Peyer's patch (tissue), 4 donors: ENCODE data around the gene PKP1. TPM values are rescaled to one million over a fixed set of nuclear protein-coding genes. Genes with fewer than 3 reads are reported as not detected.

Source experiments
- DNase-seq, 3 donors: peaks; one replicate each; pipeline ENCODE4 v3.0.0-alpha.2; 2017 to 2019
- H3K27ac ChIP-seq, 4 donors: fragments of 200-600 bp; sonication (generic); one replicate each; pipeline ENCODE4 v1.5.1; 2016 to 2019
- H3K27me3 ChIP-seq, 2 donors: fragments of 200-600 bp; sonication (generic); one replicate each; pipeline ENCODE4 v1.5.1; 2019
- H3K36me3 ChIP-seq, 3 donors: fragments of 200-600 bp; sonication (generic); one replicate each; pipeline ENCODE4 v1.5.1; 2016 to 2019
- H3K4me1 ChIP-seq, 4 donors: fragments of 200-600 bp; sonication (generic); one replicate each; pipeline ENCODE4 v1.5.1; 2016 to 2019
- H3K4me3 ChIP-seq, 4 donors: fragments of 200-600 bp; sonication (generic); 1 replicate in 3 of 4; 2 replicates in 1 of 4; pipeline ENCODE4 v1.5.1; 2016 to 2019; ENCODE audit warnings: mild to moderate bottlenecking in 1 of 4
- H3K9me3 ChIP-seq, 4 donors: fragments of 200-600 bp; sonication (generic); one replicate each; pipeline ENCODE4 v1.5.1; 2016 to 2019; ENCODE audit warnings: mild to moderate bottlenecking in 1 of 4
- CTCF ChIP-seq, 6 experiments: fragments of 450-650 bp in 4 of 6; fragments of 200-600 bp in 2 of 6; sonication (generic) in 1 of 6; IDR thresholded peaks; one replicate each; pipeline ENCODE4 v1.5.1; 2017 to 2019; ENCODE audit warnings: antibody characterized with exemption in 6 of 6, mild to moderate bottlenecking in 3 of 6, moderate library complexity in 1 of 6
- POLR2A ChIP-seq, 2 donors: fragments of 450-650 bp; IDR thresholded peaks; one replicate each; pipeline ENCODE4 v1.5.1; 2017; ENCODE audit warnings: antibody characterized with exemption in 2 of 2, mild to moderate bottlenecking in 2 of 2, moderate library complexity in 2 of 2
- total RNA-seq, 4 donors: library from RNA; depleted of rRNA; stranded (reverse); fragments of >200 nt; gene quantifications; one replicate each; pipeline ENCODE4 v1.1.0, GENCODE V29; 2016

The PKP1 gene
- total RNA-seq, 4 donors from 2014 or later: 0.54 to 11.6 (median 1.4) TPM

DNA sequence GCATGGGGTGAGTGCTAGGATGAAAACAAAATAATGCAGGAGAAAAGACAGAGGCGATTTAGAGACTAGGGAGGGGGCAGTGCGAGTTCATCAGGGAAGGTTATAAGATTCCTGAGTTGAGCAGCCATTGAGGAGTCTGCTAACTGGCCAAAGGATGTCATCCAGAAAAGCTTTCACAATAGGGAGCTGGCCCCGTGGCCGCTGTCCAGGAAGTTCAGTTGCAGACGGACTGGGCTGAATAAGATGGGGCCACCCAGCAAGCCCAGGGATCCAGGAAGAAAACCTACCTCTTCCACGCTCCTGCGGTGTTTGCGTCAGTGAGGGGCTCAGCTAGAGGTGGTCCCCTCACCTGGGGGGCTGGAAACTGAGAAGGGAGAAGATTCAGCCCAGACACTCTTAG lies 4.0 kb upstream of the PKP1 start:
- no peak for DNase-seq
- peaks cover 0 to 16% (median 2%) of the 10 kb centered on the region in 4 donors for H3K4me1 ChIP-seq
- TF ChIP-seq CTCF (IDR thresholded peaks at IDR 0.05) (no peak), POLR2A (IDR thresholded peaks at IDR 0.05) (no peak)
- no peak overlapping the region for H3K27ac ChIP-seq
- no peak overlapping the region for H3K4me3 ChIP-seq
- H3K9me3 ChIP-seq: no peaks in the 10 kb centered on the region
- no peaks in the 10 kb centered on the region for H3K36me3 ChIP-seq
- peaks cover 0 to 8% of the 10 kb centered on the region in 2 donors for H3K27me3 ChIP-seq

DNA sequence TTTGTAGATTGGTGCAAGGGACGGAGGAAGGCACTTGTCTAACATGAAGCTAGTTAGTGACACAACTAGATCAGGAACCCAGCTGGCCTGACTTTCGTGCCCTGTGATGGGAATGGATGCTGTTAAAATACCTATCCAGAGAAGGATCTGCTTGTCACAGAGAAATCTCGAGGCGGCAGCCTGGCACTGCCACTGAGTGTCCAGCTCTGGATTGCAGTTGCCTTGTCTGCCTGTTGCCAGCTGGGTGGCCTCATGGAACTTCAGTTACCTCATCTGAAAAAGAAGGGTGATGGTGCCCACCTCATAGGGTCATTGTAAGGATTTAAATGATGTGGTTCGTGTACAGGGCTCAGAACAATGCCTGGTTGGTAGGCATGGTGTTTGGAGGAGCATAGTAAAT lies 2.4 kb upstream of the PKP1 start:
- no peaks in the 10 kb centered on the region for H3K36me3 ChIP-seq
- H3K27ac ChIP-seq: no peak overlapping the region
- peaks cover 0 to 12% (median 0%) of the 10 kb centered on the region in 4 donors for H3K4me1 ChIP-seq
- H3K4me3 ChIP-seq: no peak overlapping the region
- H3K9me3 ChIP-seq: no peaks in the 10 kb centered on the region
- no peak for DNase-seq
- peaks cover 0 to 9% of the 10 kb centered on the region in 2 donors for H3K27me3 ChIP-seq
- TF ChIP-seq POLR2A (IDR thresholded peaks at IDR 0.05): no peak
- TF ChIP-seq CTCF (IDR thresholded peaks at IDR 0.05): no peak

- H3K4me1 ChIP-seq: peaks cover 0 to 9% (median 0%) of the 10 kb centered on the region in 4 donors
- no peak for DNase-seq
- no peak overlapping the region for H3K4me3 ChIP-seq
- peaks cover 0 to 9% of the 10 kb centered on the region in 2 donors for H3K27me3 ChIP-seq
- H3K9me3 ChIP-seq: no peaks in the 10 kb centered on the region
- no peak overlapping the region for H3K27ac ChIP-seq
- no peaks in the 10 kb centered on the region for H3K36me3 ChIP-seq
- TF ChIP-seq CTCF (IDR thresholded peaks at IDR 0.05): no peak
- TF ChIP-seq POLR2A (IDR thresholded peaks at IDR 0.05): no peak
These were observed 1.7 kb upstream of the PKP1 start for GRCh38 chr1:201281573-201281972.

GRCh38 chr1:201282216-201282615 lies 1.1 kb upstream of the PKP1 start:
- H3K4me1 ChIP-seq: peaks cover 0 to 9% (median 0%) of the 10 kb centered on the region in 4 donors
- no peaks in the 10 kb centered on the region for H3K36me3 ChIP-seq
- no peaks in the 10 kb centered on the region for H3K9me3 ChIP-seq
- no peak for DNase-seq
- H3K27ac ChIP-seq: no peak overlapping the region
- TF ChIP-seq CTCF (IDR thresholded peaks at IDR 0.05) (no peak), POLR2A (IDR thresholded peaks at IDR 0.05) (no peak)
- peaks cover 0 to 9% of the 10 kb centered on the region in 2 donors for H3K27me3 ChIP-seq
- H3K4me3 ChIP-seq: no peak overlapping the region

DNA sequence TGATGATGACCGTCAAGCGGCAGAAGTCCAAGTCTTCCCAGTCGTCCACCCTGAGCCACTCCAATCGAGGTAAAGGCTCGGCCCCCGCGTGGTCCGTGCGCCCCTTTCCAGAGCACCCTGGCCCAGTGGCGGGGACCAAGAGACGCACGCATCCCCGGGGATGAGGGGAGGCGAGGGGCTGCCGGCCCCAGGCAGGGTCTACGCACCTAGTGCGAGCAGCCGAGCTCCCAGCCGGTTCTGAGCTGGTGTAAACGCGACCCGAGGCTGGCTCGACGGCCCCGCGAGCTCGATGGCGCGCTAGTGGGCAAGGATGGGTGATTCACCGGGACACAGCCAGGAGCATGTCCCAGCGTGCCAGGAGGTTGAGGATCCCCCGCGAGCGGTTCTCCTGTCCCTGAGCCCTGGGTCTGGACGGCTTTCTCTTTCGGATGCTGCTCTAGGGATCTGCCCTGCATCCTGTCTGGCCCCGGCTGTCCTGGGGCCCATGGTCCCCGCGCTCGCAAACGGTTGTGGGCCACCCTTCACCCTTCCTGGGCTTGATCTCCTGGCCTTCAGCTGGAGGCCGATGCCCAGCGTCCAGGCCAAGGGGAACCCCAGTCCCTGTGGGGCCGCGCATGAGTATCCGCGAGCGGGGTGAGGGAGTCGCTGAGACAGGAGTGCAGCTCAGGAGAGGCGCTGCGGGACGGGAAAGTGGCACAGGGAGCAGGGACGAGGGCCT lies 689 bp downstream of the PKP1 start:
- H3K27me3 ChIP-seq: peaks cover 0 to 9% of the 10 kb centered on the region in 2 donors
- H3K4me1 ChIP-seq: peaks cover 0 to 9% (median 0%) of the 10 kb centered on the region in 4 donors
- no peak for TF ChIP-seq CTCF (IDR thresholded peaks at IDR 0.05)
- TF ChIP-seq POLR2A (IDR thresholded peaks at IDR 0.05): no peak
- no peak overlapping the region for H3K27ac ChIP-seq
- no peak for DNase-seq
- H3K4me3 ChIP-seq: peak overlapping the region in 2 of 4 donors; percentile 32 to 35
- no peaks in the 10 kb centered on the region for H3K36me3 ChIP-seq
- no peaks in the 10 kb centered on the region for H3K9me3 ChIP-seq
